Psoas muscle (tissue), 8 donors: ENCODE measurements around the gene CNGA3. TPM values are rescaled to one million over a fixed set of nuclear protein-coding genes. Genes with fewer than 3 reads are reported as not detected.

Experiments used
- ATAC-seq, 4 donors: fragments of 200-7000 bp; cut with Tn5 transposase; one replicate each; pipeline ENCODE4 v1.9.1; 2020; ENCODE audit warnings: moderate library complexity in 3 of 4, mild to moderate bottlenecking in 2 of 4
- DNase-seq, 2 donors: peaks; one replicate each; pipeline ENCODE4 v3.0.0-alpha.2; 2020
- H3K27ac ChIP-seq: fragments of 200-600 bp; one replicate; pipeline ENCODE4 v1.8.0; 2022
- H3K27me3 ChIP-seq, 3 donors: fragments of 200-600 bp in 1 of 3; one replicate each; pipeline versions ENCODE4 v1.6.1 to v1.8.0; 2013 to 2022; ENCODE audit warnings: low read length in 2 of 3, mild to moderate bottlenecking in 2 of 3, moderate library complexity in 1 of 3; ENCODE audit not compliant: insufficient read depth in 3 of 3
- H3K36me3 ChIP-seq, 2 donors: fragments of 200-600 bp in 1 of 2; one replicate each; pipeline versions ENCODE4 v1.6.1 to v1.8.0; 2013 to 2022; ENCODE audit warnings: low read depth in 1 of 2, mild to moderate bottlenecking in 1 of 2, moderate library complexity in 1 of 2; ENCODE audit not compliant: insufficient read depth in 1 of 2
- H3K4me1 ChIP-seq: fragments of 200-600 bp; one replicate; pipeline ENCODE4 v1.8.0; 2022
- H3K4me3 ChIP-seq: fragments of 200-600 bp; one replicate; pipeline ENCODE4 v1.8.0; 2022; ENCODE audit warnings: mild to moderate bottlenecking
- H3K9me3 ChIP-seq: fragments of 200-600 bp; one replicate; pipeline ENCODE4 v1.8.0; 2022
- CTCF ChIP-seq: fragments of 200-600 bp; IDR thresholded peaks from one replicate; pipeline ENCODE4 v1.8.0; 2022; ENCODE audit warnings: antibody characterized with exemption
- WGBS, 3 donors: extraction: QIAGEN DNeasy Blood & Tissue Kit; methylation state at CpG; one replicate each; pipeline versions ENCODE4 v1.1.6 to v1.1.7; 2013; 5-methylcytosine and 5-hydroxymethylcytosine counted together
- intact Hi-C, 2 donors: fragments of 100-400 bp; cut with DNase I; formaldehyde crosslinking; loops; one replicate each; pipeline versions ENCODE4 v1.11.0 to v1.14.2; 2022
- polyA plus RNA-seq, 3 donors: library from polyadenylated mRNA; stranded (reverse); fragments of 200-250 nt; gene quantifications; one replicate each; pipeline ENCODE4 v1.2.3, GENCODE V29; 2013
- total RNA-seq, 4 donors: library from RNA; stranded (reverse); fragmentation: NEBNext Ultra II Directional in 2 of 4; extraction: Animal tissue kit (Norgen Biotek cat#: 25700) in 2 of 4; gene quantifications; one replicate each; pipeline versions ENCODE4 v1.2.1 to v1.2.4, GENCODE V29; 2021 to 2023
- donor health status: healthy with polysubstance abuse.
- donor health status: DM: no; HTN: no; CAD: no; lungs with moderate emphysema.
- donor health status: Bipolar disorder and iron deficiency.
- donor health status: healthy.
- donor health status: DM: yes; HTN: yes; CAD: no.
- donor health status: DM: no; HTN: no; CAD: no.
- donor health status: DM: no; HTN: no; CAD: no.
- donor health status: DM: yes; HTN: yes; CAD: no.

CNGA3 gene
- total and polyA plus RNA-seq, 7 donors, result 0.03 TPM; not detected in 6

DNA sequence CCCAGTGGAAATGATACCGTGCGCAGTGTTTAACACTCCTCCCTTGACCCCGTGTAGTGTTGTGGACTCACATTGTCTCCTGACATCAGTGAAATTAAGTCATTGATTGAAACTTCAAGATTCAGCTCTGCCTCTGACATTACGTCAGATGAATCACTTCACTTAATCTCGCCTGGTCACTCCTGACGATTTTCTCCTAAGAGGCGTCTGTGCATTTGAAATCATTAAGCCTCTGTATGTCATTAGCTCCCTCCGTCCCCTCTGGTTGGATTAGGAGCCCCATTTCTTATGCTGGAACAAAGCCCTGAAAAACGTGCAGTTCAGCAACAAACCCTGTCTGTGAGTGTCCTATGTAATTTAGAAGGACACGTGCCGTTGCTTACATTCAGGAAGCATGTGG is 36.7 kb upstream of the CNGA3 start:
- DNase-seq (no peak), ATAC-seq (no peak)
- H3K36me3 ChIP-seq, result no peaks in the 10 kb centered on the region
- no peak for TF ChIP-seq CTCF
- H3K27ac ChIP-seq, result no peak overlapping the region
- WGBS, 3 donors, result 77 to 87% (median 80%) methylated on average over 11 of the region's 11 CpGs
- no peak overlapping the region for H3K4me3 ChIP-seq
- intact Hi-C loops, result no loop called here
- no peaks in the 10 kb centered on the region for H3K9me3 ChIP-seq
- H3K27me3 ChIP-seq, result peaks cover 0 to 2% (median 0%) of the 10 kb centered on the region in 3 donors
- H3K4me1 ChIP-seq, result no peaks in the 10 kb centered on the region

GRCh38 chr2:98310010-98310409 is 36.2 kb upstream of the CNGA3 start:
- 62 to 66% (median 65%) methylated on average over 4 of the region's 4 CpGs for WGBS, 3 donors
- Histone ChIP-seq H3K27ac (no peak overlapping the region), H3K4me3 (no peak overlapping the region), H3K9me3 (no peaks in the 10 kb centered on the region), H3K36me3 (no peaks in the 10 kb centered on the region), H3K4me1 (no peaks in the 10 kb centered on the region), H3K27me3 (peaks cover 0 to 2% (median 0%) of the 10 kb centered on the region in 3 donors)
- intact Hi-C loops, result no loop called here
- TF ChIP-seq CTCF, result no peak
- ATAC-seq, result no peak
- DNase-seq, result no peak

DNA sequence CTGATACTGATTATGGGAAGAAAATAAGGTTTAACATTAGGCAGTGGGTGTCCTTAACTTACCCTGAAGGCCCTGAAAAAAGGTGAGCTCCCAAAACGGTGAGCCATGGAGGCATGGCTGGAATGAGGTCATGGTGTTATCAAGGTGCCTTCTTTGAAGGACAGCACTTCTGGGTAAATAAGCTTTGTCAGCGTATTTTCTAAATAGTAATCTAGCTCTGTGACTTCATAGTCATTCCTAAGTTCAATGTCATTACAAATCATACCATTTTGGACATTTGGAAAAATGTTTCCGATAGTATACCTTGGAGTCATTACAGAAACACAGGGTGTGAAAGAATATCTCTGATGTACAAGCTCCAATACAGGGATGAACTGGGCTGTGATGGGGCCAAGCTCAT is 35.2 kb upstream of the CNGA3 start:
- DNase-seq (no peak), ATAC-seq (no peak)
- Histone ChIP-seq H3K9me3 (no peaks in the 10 kb centered on the region), H3K27me3 (peaks cover 0 to 2% (median 0%) of the 10 kb centered on the region in 3 donors), H3K4me1 (no peaks in the 10 kb centered on the region), H3K4me3 (no peak overlapping the region), H3K27ac (no peak overlapping the region), H3K36me3 (no peaks in the 10 kb centered on the region)
- WGBS, 3 donors, result 74 to 77% (median 74%) methylated on average over 3 of the region's 3 CpGs
- TF ChIP-seq CTCF, result no peak
- intact Hi-C loops, result no loop called here

DNA sequence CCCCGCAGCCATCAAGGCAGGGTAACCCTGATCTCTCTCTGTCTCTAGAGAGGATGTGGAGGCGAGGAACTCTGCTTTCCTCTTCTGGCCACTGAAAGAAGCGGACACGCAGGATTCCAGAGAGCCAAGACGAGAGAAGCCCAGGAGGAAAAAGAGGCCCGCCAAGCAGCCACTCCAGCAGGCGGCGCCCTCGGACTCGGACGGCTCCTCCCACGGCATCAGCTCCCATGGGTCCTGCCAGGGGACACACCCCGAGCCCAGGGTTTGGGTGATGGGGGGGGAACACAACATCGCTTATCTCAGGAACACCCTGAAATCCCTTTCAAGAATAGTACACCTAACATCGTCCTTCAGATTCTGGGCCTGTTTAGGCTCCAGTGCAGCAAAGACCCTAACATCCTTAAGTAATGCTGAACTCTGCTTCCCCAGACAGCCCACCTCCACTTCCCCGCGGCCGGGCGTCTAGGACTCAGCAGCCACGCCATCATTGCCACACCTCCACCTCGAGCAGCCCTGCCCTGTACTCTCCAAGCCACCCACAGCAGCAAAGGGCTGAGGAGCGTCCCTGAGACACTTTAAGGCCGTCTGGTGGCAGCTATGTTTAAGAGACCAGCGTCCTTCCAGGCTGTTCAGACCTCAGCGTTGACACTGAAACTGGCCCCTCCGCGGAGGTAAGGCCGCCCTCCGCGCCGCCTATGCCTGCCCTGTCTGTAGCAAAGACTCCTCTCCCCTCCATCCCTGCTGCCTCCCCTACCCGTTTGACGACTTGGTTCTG is 34.3 kb upstream of the CNGA3 start:
- no peak for TF ChIP-seq CTCF
- ATAC-seq, result no peak
- Histone ChIP-seq H3K27me3 (peaks cover 0 to 2% (median 0%) of the 10 kb centered on the region in 3 donors), H3K27ac (no peak overlapping the region), H3K9me3 (no peaks in the 10 kb centered on the region), H3K4me1 (no peaks in the 10 kb centered on the region), H3K4me3 (no peak overlapping the region), H3K36me3 (no peaks in the 10 kb centered on the region)
- DNase-seq, result no peak
- WGBS, 3 donors, result 74 to 82% (median 79%) methylated on average over 31 to 33 of the region's 33 CpGs
- intact Hi-C loops, result no loop called here
